Measurements from ENCODE around the gene CHERP.
A peak's percentile ranks its signal among the peaks of the same experiment; 100 is the strongest.
"Not testable (repeated sequence)": the region's sequence is repeated elsewhere in the genome, so short reads cannot be mapped to it uniquely, and the experiment has no call there.

Gene CHERP

DNA sequence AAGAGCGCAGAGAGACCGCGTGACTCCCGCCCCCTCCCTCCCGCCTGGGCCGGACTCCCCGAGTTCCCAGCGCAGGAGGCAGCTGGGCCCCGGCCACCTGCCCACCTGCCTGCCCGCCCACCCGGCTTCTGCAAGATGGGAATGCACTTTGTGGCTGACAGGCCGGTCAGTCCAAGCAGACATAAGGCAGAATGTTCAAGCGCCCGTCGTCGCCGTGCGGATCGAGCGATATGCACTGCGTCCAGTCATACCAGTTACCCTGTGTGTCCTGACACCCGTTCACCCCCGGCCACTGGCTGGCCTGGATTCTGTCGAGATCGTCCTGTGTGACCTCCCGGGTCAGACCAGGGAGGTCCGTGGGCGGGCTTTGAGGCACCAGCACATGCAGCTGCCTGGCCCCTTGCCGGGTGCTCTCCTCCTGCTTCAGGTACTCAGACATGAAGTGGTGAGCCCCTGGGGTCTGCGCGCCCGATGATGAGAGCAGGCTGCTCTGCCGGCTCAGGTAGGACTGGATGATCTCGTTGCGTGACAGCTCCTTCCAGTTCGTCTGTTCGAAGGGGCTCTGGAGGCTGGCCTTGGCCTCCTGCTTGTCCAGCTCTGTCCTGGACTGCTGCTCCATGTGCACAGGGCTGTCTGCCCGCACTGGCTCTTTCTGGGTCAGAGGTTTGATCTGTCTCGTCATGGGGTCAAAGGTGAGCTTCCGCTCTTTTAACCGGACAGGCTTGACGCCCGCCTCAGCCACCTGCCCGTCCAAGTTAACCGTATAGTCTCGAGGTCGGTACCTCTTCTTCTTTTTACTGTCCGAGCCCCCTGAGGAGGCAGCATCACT is 33.8 kb upstream of the CHERP start:
- no peak for DNase-seq

DNA sequence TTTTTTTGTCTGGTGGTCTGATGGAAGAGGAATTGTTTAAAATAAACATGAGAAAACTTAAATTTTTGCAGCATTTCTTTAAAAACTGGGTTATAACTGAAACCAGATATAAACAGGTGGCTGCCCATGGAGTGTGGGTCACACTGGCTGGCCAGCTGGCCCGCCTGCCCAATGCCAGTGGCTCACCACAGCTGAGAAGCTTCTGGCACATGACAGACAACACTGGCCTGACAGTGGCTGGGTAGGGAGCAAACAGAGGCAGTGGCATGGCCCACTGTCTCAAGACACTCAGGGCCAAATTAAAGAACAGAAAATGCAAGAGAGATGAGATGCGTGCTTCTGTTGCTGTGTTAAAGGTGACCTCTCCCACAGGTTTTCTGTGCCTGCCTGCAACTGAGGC is 33.0 kb upstream of the CHERP start:
- no peak for DNase-seq

GRCh38 chr19:16573925-16574324 is 31.7 kb upstream of the CHERP start:
- no peak for DNase-seq

GRCh38 chr19:16573296-16573695 is 31.1 kb upstream of the CHERP start:
- no peak for DNase-seq

- peak; percentile 90 to 98 for DNase-seq
Measured at GRCh38 chr19:16572332-16573211, 30.3 kb upstream of the CHERP start, which contains the start of gene SLC35E1. SLC35E1 (minus strand) TSS chr19:16572415; CDS start chr19:16572364, 51 bp downstream.

- DNase-seq: peak in 1 of 2 experiments; percentile 37
Measured at GRCh38 chr19:16571822-16572331, 29.6 kb upstream of the CHERP start.

- DNase-seq: peak; percentile 50 to 64
Measured at GRCh38 chr19:16571283-16571682, 29.0 kb upstream of the CHERP start.

DNA sequence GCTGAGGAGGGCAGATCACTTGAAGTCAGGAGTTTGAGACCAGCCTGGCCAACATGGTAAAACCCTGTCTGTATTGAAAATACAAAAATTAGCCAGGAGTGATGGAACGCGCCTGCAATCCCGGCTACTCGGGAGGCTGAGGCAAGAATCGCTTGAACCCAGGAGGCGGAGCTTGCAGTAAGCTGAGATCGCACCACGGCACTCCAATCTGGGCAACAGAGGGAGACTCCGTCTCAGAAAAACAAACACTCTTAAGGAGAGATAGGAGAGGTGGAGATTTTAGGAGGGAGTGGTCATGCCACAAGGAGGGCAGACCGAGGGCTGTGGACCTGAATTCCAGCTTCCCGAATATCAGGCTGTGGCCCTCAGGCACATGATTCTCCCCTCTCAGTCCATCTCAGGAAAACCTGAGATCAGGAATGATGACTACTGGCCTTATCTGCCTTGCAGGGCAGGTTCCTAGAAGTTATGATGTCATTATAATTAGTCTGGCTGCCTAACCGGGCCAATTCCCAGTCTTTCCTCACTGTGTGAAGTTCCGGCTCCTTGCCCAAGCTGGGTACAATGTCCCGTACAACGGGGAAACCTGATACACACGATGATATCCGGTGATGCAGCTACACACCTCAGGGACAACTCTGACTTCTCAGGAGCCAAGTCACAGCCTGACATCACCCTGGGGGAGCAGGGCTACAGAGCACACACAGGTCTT is 27.5 kb upstream of the CHERP start:
- no peak for DNase-seq

GRCh38 chr19:16566702-16567101 is 24.5 kb upstream of the CHERP start:
- no peak for DNase-seq

- DNase-seq: no peak
Measured at GRCh38 chr19:16566161-16566560, 23.9 kb upstream of the CHERP start.

- DNase-seq: no peak
Measured at GRCh38 chr19:16564842-16565241, 22.6 kb upstream of the CHERP start.

- DNase-seq: no peak
Measured at GRCh38 chr19:16562608-16563025, 20.4 kb upstream of the CHERP start.

DNA sequence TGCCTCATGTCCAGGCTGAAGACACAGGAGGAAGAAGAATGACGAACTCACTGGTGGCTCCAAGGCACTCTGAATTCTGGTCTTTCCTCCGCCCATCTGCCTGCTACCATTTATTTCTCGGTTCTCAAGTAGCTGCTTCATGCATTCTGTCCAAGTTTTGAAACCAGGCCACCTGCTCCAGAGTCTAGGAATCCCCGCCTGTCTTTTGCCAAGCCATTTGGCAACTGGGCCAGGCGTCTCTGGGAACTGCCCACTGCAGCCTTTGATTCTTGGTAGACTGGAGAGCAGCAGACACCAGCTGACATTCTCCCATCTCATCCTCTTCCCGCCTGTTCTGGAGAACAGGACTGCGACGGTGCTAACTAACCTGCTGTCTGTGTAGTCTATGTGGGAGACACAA is 19.1 kb upstream of the CHERP start:
- DNase-seq: peak; percentile 89 to 96

DNA sequence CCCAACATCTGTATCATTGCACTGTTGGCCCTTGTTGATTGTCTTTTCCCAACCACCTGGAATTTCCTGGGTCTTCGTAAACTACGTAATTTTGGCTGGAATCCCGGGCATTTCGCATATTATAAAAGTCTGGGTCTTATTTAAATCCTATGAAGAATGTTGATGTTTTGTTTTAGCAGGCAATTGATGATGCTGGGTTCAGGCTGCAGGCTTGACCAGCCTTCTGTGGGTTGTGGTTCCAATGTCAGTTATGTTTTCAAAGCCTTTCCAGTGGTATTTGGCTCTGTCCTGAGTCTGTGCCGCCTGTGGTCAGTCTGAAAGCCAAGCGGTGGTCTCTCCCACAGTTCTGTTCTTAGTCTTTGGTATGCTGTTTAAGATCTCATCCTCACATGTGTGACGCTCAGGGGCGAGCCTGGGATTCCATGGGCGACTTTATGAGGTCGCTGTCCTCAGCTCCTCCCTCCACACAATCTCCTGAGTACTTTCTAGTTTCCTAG is 17.6 kb upstream of the CHERP start:
- no peak for DNase-seq

GRCh38 chr19:16554776-16555175 is 12.5 kb upstream of the CHERP start:
- no peak for DNase-seq

GRCh38 chr19:16551902-16552301 is 9.7 kb upstream of the CHERP start:
- DNase-seq: not testable (repeated sequence)

DNA sequence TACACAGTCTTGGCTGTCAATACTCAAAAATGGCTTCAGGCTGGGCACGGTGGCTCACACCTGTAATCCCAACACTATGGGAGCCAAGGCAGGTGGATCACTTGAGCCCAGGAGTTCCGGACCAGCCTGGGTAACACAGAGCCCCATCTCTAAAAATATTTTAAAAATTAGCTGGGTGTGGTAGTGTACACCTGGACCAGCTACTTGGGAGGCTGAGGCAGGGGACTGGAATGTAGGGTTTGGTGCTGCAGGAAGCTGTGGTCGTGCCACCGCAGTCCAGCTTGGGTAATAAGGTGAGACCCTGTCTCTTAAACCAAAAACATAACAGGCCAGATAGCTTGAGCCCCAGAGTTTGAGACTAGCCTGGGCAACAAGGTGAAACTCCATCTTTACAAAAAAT is 6.7 kb upstream of the CHERP start:
- no peak for DNase-seq

DNA sequence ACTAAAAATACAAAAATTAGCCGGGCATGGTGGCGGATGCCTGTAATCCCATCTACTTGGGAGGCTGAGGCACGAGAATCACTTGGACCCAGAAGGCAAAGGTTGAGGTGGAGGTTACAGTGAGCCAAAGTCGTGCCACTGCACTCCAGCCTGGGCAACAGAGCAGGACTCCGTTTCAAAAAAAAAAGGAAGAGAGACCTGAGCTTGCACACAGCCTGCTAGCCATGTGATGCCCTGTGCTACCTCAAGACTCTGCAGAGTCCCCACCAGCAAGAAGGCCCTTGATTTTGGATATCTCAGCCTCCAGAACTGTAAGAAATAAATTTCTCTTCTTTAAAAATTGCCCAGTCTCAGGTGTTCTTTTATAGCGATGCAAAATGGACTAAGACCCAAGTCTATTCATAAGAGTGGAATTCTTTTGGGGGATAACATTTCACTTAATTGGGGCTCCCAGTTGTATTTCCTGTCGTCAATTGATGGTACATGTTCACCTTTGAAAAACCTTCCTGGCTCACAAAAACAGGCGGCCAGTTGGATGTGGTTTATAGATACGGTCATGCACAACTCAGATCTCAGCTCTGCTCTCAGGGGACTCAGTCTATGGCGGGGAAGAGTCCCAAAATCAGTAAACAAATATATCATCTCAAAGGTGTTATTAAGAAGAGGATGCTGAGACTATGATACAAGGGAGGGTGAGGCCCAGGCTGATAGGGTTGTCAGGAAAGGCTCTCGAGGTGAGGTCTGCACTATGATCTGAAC is 2.4 kb upstream of the CHERP start:
- DNase-seq: no peak

DNA sequence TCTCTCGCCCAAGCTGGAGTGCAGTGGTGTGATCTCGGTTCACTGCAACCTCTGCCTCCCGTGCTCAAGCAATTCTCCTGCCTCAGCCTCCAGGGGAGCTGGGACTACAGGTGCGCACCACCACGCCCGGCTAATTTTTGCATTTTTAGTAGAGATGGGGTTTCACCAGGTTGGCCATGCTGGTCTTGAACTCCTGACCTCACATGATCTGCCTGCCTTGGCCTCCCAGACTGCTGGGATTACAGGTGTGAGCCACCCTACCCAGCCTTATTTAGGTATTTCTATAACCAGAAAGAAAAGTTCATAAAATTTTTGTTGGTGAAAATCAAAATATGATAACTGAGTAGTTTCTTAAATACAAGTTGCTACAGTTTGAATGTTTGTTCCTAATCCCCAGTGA is 1.5 kb upstream of the CHERP start:
- DNase-seq: not testable (repeated sequence)

- DNase-seq: no peak
Measured at GRCh38 chr19:16542910-16543472, 754 bp upstream of the CHERP start.

GRCh38 chr19:16541526-16542044 is 652 bp downstream of the CHERP start:
- DNase-seq: no peak

All from NCI-H446 (cell line).